SK-N-SH treated with all-trans-retinoic acid at 6 μM for 48 hours (cell line): ENCODE measurements around the gene FNIP1.

Source experiments
- ARNTL ChIP-seq: fragments of 450-650 bp; formaldehyde crosslinking; IDR thresholded peaks from 2 replicates; pipeline ENCODE4 v1.5.0; 2020; ENCODE audit warnings: low read depth, mild to moderate bottlenecking, moderate library complexity, borderline replicate concordance
- CSDC2 ChIP-seq: fragments of 250-450 bp; sonication (Bioruptor Pico); IDR thresholded peaks from 2 replicates; pipeline ENCODE4 v1.5.0; 2020; ENCODE audit warnings: mild to moderate bottlenecking, moderate library complexity
- GLIS3 ChIP-seq: fragments of 250-450 bp; sonication (Bioruptor Pico); IDR thresholded peaks from 2 replicates; pipeline ENCODE4 v1.5.0; 2020; ENCODE audit warnings: mild to moderate bottlenecking, moderate library complexity
- ISL1 ChIP-seq: fragments of 250-450 bp; sonication (Bioruptor Pico); IDR thresholded peaks from 2 replicates; pipeline ENCODE4 v2.1.2; 2022; ENCODE audit warnings: mild to moderate bottlenecking, moderate library complexity
- OSR1 ChIP-seq: fragments of 250-450 bp; sonication (Bioruptor Pico); IDR thresholded peaks from 2 replicates; pipeline ENCODE4 v1.8.0; 2022; ENCODE audit warnings: moderate library complexity, mild to moderate bottlenecking, inconsistent platforms
- PPARA ChIP-seq: fragments of 250-450 bp; sonication (Bioruptor Pico); IDR thresholded peaks from 2 replicates; pipeline ENCODE4 v1.5.0; 2020; ENCODE audit warnings: mild to moderate bottlenecking, borderline replicate concordance
- TCF4 ChIP-seq: fragments of 250-450 bp; sonication (Bioruptor Pico); IDR thresholded peaks from 2 replicates; pipeline ENCODE4 v1.8.0; 2021; ENCODE audit warnings: mild to moderate bottlenecking, moderate library complexity, borderline replicate concordance
- TOX ChIP-seq: fragments of 250-450 bp; sonication (Bioruptor Pico); IDR thresholded peaks from 2 replicates; pipeline ENCODE4 v1.8.0; 2021; ENCODE audit warnings: mild to moderate bottlenecking, moderate library complexity, borderline replicate concordance
- ZC3H10 ChIP-seq: fragments of 250-450 bp; sonication (Bioruptor Pico); IDR thresholded peaks from 2 replicates; pipeline ENCODE4 v1.5.1; 2021; ENCODE audit warnings: mild to moderate bottlenecking, moderate library complexity
- ZFP30 ChIP-seq: fragments of 450-650 bp; formaldehyde crosslinking; IDR thresholded peaks from 2 replicates; pipeline ENCODE4 v1.5.0; 2022; ENCODE audit warnings: mild to moderate bottlenecking, moderate library complexity
- ZNF565 ChIP-seq: fragments of 450-650 bp; formaldehyde crosslinking; conservative IDR thresholded peaks from 2 replicates; pipeline ENCODE4 v1.5.0; 2020; ENCODE audit warnings: low read depth, mild to moderate bottlenecking, moderate library complexity
- ZNF70 ChIP-seq: fragments of 450-650 bp; formaldehyde crosslinking; IDR thresholded peaks from 2 replicates; pipeline ENCODE4 v1.5.0; 2020; ENCODE audit warnings: mild to moderate bottlenecking, moderate library complexity
- ZNF8 ChIP-seq: fragments of 450-650 bp; formaldehyde crosslinking; IDR thresholded peaks from 2 replicates; pipeline ENCODE4 v1.5.0; 2020; ENCODE audit warnings: mild to moderate bottlenecking, moderate library complexity
- TF ChIP-seq, protein P1 (sequence below): fragments of 250-450 bp; sonication (Bioruptor Pico); IDR thresholded peaks from 2 replicates; pipeline ENCODE4 v1.5.1; 2021; ENCODE audit warnings: mild to moderate bottlenecking, moderate library complexity

DNA sequence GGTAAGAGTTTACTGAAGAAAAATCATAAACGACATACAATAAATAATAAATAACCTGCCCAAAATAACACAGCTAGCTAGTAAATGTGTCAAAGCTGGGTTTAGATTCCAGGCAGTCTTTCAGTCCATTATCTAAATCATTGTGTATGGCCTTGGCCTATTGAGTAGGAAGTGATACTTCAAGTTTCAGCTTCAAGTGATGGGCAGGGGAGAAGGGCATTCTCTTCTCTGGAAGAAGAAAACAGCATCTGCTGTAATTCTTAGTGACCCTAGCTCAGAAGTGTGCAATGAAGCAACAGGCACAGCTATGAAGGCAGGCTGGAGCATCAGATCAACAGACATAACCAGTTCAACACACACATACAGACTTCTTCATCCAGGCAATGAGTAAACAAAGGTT is 42.5 kb downstream of the FNIP1 start:
- TF ChIP-seq ARNTL (CRISPR knock-in tag): no peak
- TF ChIP-seq ZNF565: no peak
- TF ChIP-seq OSR1 (CRISPR knock-in tag): no peak
- TF ChIP-seq, protein P1, sequence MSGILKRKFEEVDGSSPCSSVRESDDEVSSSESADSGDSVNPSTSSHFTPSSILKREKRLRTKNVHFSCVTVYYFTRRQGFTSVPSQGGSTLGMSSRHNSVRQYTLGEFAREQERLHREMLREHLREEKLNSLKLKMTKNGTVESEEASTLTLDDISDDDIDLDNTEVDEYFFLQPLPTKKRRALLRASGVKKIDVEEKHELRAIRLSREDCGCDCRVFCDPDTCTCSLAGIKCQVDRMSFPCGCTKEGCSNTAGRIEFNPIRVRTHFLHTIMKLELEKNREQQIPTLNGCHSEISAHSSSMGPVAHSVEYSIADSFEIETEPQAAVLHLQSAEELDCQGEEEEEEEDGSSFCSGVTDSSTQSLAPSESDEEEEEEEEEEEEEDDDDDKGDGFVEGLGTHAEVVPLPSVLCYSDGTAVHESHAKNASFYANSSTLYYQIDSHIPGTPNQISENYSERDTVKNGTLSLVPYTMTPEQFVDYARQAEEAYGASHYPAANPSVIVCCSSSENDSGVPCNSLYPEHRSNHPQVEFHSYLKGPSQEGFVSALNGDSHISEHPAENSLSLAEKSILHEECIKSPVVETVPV (CRISPR knock-in tag): no peak
- TF ChIP-seq ISL1 (CRISPR knock-in tag): no peak
- no peak for TF ChIP-seq GLIS3 (CRISPR knock-in tag)
- no peak for TF ChIP-seq ZC3H10
- TF ChIP-seq PPARA: no peak
- TF ChIP-seq TOX (CRISPR knock-in tag): no peak
- no peak for TF ChIP-seq CSDC2 (CRISPR knock-in tag)
- no peak for TF ChIP-seq ZFP30 (CRISPR knock-in tag)
- TF ChIP-seq ZNF70 (CRISPR knock-in tag): no peak
- TF ChIP-seq TCF4 (CRISPR knock-in tag): no peak
- TF ChIP-seq ZNF8 (CRISPR knock-in tag): no peak
